LNCAP (cell line): ENCODE data around the gene IZUMO4.

Source experiments
- TF ChIP-seq, protein P1 (sequence below): fragments of 450-650 bp; IDR thresholded peaks from 2 replicates; pipeline ENCODE4 v1.5.1; 2017; ENCODE audit warnings: mild to moderate bottlenecking

IZUMO4 gene

DNA sequence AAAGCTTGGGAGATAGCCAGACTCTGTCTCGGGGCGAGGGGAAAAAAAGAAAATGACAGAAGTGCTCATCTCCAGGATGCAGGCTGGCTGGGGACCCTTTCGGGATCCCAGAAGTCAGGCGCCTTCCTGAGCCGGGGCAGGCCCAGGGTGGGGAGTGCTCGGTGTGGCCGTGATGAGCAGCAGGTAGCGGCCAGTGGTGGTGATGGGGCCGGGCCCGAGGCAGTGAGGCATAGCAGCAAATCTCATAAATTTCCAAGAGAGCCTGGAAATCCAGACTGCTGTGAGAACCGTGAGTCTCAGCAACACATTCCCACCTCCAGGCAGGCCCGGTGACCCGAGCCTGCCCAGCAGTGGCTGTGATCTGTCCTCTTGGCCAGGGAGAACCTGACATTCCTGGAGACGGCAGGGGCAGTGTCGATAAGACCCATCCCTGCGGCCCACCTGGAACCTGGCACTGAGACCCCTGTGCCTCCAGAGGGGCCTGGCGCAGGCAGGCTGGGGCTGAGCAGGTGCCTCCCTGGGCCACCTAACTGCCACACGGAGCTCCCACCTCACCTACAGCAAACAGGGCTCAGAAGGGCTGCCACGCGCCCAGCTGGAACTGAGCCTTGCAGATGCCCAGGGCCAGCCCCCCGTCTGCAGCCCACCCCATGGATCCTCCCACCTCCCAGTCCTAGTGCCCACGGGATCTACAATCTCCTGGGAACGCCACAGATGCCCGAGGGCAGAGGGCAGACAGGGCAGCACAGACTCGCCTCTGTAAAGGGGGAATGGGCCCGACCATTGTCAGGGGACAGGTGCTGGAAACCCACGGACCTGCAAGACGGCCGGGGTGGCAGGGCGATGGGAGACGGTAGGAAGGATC lies 23.4 kb downstream of the IZUMO4 start:
- TF ChIP-seq, protein P1, sequence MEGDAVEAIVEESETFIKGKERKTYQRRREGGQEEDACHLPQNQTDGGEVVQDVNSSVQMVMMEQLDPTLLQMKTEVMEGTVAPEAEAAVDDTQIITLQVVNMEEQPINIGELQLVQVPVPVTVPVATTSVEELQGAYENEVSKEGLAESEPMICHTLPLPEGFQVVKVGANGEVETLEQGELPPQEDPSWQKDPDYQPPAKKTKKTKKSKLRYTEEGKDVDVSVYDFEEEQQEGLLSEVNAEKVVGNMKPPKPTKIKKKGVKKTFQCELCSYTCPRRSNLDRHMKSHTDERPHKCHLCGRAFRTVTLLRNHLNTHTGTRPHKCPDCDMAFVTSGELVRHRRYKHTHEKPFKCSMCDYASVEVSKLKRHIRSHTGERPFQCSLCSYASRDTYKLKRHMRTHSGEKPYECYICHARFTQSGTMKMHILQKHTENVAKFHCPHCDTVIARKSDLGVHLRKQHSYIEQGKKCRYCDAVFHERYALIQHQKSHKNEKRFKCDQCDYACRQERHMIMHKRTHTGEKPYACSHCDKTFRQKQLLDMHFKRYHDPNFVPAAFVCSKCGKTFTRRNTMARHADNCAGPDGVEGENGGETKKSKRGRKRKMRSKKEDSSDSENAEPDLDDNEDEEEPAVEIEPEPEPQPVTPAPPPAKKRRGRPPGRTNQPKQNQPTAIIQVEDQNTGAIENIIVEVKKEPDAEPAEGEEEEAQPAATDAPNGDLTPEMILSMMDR, result no peak

DNA sequence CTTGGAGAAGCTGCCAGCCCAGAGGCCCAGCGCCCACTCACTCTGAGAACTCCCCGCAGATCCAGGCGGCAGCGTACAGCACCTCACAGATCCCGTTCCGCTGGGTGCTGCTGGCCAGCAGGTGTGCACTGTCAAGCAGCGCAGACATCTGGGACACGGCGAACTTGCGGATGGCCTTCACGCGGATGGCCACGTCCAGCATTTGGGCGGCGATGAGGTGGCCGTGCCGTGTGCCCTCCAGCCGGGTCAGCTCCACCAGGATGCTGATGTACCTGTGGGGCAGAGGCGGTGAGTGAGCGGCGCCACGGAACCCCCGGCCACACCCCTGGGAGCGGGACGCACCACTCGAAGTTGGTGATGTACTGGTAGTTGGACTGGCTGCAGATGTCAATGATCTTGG lies 24.1 kb downstream of the IZUMO4 start:
- TF ChIP-seq, protein P1, result no peak

DNA sequence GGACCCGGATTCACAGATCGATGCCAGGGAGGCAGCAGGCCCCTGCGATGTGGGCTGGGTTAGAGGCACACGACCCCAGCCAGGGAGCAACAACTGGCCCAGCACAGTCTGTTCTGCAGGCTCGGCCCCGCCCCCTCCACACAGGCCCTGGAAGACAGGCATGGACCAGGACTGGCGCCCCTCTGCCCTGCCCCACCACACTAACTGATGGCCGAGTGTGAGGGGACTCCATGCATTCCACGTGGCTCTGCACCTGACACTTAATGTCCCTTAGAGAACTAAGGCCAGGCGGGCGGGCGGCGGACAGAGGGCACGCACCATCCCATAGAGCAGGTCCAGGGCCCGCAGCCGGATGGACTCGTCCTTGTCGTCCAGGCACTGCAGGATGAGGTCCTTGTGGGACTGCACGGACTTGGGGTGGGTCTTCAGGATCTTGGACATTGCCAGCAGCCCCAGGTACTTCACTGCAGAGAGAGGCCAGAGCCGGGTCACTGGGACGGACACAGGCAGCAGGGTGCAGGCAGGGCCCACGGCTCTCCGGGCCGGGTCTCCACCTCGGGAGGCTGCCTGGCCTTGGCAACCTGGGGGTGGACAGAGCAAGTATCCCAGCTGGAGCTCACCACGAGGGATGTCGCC lies 24.8 kb downstream of the IZUMO4 start:
- TF ChIP-seq, protein P1, result no peak

DNA sequence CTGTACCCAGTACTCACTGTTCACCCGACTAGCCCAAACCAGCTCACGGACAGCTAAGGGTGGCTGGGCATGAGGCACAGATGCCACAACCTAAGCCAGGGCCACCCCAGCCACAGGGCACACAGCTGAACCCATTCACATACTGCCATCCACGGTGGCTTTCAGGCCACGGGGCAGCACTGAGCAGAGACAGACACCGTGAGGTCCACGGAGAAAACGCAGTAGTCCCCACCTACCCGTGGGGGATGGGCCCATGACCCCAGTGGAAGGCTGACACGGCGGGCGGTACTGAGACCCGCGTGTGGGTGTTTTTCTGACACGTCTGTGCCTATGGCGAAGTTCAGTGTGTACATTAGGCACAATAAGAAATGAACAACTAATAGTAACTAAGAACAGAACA lies 25.5 kb downstream of the IZUMO4 start:
- TF ChIP-seq, protein P1, result no peak

DNA sequence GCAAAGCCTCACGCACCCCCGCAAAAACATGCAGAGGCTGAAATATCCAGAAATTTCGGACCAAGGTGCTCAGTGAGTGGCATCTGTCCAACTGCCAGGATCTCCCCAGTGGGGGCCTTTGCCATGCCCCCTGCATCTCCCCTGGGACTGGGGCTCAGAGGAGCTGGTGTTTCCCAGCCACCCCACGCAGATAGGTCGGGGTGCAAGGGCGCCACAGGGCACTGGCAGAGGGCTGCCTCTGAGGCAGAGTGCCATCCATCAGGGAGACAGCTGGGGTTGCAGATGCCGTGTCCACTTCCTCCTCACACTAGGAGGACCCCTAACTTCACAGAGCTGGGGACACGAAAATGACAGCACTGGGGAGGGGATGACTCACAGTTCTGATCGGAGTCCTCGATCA lies 26.3 kb downstream of the IZUMO4 start:
- TF ChIP-seq, protein P1, result no peak

DNA sequence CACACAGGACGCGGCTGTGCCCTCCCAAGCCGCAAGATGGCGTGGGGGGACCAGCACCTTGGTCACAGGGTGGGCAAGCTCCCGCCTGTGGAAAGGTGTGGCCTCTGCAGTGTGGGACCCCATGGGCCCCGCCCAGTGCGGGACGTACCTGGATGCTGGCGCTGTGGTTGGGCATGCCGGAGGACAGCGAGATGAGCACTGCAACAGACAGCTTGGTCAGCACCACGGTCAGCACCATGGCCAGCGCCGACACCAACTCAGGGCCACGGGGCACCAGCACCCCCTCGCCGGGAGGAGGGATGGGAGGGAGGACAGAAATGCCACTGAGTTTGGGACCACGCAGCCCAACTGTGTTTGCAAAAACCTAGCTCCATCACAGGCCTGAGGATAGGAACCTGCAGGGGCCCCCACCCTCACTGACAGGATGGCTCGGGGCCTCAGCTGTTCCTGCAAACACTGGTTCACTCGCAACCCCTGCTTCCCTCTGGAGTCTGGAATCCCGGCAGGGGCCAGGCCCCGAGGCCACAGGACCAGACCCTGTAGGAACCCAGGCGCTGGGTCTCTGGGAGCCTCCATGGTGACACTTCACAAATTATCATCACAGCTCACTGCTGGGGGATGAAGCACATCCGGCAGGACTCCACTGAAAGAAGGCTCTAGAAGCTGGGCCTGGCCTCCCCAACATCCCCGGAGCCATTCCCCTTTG lies 27.1 kb downstream of the IZUMO4 start:
- TF ChIP-seq, protein P1, result no peak

DNA sequence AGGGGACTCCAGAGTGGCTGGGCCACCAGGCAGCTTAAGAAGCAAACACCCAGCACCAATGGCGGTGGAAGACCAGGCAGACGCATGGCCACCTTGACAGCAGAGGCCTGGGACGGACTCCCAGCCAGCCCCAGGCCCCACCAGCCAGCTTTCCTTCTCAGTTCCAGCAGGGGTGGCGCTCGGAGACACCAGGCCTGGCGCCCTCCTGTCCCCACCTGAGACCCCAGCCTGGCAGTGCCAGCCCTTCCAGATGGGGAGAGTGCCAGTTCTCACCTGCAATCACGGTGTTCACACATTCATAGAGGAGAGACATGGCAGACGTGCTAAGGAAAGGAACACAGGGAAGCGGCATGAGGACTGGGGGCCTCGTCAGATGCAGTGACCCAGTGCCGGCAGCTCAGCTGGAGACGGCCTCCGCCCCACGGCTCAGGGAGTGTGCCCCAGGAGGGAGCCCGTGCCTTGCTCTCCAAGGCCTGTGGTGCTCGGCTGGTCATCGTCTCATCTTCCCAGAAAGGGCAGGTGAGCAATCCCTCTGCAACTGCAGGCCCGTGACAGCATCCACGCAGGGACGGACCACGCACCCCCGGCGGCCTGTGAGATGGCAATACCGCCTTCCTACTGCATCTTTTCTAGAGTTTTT lies 30.3 kb downstream of the IZUMO4 start:
- TF ChIP-seq, protein P1, result no peak
